Stimulated activated CD8-positive, alpha-beta memory T cell treated with anti-CD3 and anti-CD28 coated beads, Interleukin-7, amount 100 ng/mL, for 4 hours (primary cell): ENCODE data around the gene SLAMF9.

Source experiments
- DNase-seq, 2 donors: peaks; one replicate each; pipeline ENCODE4 v3.0.0-alpha.2; 2020; ENCODE audit warnings: low read depth in 2 of 2

The SLAMF9 gene

DNA sequence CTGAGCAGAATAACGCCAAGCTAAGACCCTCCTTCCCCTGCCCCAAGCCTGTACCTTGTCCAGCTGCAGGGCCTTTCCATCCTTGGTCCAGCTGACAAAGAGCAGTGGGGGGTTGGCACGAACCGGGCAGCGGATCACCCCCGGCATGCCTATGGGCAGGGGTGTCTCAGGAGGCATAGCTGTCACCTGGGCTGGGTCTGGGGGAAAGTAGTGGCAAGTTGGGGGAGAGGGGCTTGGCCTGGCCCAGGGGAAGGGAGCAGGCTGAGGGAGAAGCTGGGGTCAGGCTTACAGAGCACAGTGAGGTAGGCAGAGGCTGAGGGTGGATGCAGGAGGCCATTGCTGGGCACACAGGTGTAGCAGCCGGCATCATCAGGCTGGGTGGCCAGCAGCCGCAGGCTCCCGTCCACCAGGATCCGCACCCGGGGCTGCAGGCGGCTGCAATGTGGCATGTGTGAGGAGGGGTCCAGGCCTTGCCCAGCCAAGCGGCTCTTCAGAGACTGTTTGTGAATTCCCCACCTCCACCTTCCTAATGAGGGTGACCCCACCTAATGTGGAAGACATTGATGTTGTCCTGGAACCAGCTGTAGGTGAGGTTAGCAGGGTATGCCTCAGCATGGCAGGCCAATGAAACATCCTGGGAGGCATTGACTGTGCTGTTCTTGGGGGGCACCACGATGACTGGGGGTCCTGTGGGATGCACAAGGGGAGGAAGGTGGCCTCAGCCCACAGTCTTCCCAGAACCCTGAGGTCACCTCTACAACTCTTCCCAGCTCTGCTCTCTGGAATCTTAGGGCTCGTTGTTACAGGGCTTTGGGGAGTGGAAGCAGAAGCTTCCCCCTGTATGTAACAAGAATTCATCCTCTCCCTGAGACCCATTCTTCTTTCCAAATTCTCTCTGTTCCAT is 19.6 kb downstream of the SLAMF9 start:
- no peak for DNase-seq

DNA sequence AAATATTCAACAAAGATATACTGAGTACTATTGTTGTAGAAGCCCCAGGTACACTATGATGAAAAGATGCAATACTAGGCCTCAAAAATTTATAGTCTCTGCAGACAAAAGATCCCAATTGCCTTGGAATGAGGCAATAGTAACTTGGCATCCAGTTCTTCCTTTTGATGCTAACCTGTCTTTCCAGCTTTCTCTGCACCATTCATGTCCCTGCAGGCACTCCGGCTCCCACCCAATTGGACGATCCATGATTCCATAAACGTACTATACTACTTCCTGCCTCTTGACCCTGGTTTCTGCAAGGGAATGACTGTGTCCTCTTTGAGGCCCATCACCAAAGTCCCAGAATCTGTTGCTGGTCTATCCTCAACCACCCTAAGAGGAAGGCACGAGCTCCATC is 20.7 kb downstream of the SLAMF9 start:
- no peak for DNase-seq

DNA sequence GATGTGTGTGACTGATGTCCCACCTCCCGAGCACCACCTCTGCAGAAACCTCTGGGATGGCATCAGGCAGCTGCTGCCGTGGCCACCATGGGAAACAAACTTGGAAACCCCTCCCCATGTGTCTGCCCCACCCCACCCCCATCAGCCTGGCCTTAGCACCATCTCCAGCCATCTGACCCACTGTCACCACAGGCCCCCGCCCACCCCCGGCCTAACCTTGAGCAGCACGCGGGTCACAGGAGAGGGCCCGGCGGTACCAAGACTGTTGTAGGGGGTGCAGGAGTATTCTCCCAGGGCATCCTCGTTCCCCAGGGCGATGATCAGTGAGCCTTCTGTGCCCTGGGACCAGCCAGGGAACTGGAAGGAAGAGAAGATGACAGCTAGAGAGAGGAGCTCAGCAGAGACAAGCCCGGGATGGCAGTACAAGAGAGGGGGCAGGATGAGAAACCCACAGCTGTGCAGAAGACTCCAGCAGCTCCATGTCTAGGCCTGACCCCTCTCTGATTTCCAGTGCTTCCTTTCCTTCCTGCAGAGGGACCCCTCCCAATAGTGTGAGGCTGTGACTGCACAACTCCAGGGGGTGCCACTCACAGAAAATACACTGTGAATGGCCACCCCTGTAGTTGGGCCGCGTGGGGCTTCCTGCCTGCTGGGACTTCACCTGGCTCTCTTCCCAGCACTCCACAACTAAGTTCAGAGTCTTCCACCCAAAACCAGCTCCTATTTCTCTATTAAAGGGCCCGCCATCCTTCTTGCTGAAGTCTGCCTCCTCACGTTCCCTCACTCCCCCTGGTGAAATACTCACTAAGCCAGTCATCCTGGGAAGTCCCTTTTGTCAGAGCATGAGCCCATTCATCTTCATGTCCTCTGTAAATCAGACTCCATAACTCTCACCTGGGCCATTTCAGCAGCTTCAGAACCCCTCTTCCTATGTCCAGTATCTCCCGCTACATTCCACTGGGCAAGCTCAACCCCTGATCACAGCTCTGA is 21.4 kb downstream of the SLAMF9 start:
- DNase-seq: no peak

DNA sequence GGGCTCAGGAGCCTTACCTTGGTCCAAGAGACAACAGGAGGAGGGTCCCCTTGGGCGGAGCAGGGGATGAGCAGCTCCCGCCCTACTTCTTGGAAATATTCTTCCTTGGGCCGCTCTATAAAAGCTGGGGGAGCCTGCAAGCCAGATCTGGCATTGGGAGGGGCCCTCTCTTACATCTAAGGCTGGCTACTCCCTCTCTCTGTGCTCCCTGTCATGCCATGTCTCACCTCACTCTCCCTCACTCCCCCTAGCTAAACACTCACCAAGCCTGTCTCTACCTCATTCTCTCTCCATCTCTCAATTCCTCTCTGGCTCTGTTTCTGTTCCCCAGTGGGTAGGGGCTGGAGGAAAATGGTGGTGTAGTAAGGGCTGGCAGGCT is 22.3 kb downstream of the SLAMF9 start:
- no peak for DNase-seq

DNA sequence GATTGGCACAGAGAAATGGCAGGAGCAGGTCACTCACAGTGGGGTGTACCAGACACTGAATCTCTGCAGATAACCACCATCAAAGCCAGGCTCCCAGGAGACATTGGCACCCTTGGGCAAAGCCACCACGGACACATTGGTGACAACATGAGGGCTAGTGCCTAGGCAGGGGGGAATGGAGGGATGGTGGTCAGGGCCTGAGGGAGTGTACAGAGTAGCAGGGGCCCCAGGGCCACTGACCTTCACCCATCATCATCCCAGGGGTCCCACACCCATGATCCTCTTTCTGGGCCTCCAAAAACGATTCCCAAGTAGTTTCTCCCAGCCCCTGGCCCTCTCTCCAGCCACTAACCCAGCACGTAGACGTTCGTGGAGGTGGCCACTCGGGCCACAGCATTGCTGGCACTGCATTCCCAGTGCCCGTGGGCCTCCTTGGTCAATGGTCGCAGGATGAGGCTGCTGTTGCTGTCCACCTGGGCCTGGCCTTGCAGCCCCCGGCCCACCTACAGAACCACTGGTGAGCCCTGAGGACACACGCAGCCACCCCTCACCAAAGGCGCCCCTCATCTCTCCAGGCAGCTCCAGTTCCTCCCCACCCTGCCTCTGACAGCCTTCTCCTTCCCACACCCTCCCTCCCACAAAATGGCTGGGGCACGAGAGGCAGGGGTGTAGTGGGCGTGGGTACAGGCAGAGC is 22.8 kb downstream of the SLAMF9 start:
- no peak for DNase-seq

DNA sequence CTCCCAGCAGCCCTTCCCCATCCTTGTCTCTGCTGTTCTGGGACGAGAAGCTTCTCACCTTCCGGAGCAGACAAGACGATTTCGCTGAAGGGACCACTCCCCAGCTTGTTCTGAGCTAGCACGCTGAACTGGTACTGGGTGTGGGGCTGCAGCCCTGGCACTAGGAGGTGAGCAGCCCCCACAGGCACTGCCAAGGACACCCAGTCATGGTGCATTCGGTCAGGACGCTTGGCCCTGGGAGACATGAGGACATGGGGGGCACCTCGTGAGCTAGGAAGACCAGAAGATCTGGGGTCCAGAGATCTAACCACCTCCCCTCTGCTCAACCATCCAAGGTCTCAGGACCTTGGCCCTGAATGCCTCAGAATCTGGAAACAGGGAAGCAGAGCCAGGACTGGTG is 23.4 kb downstream of the SLAMF9 start:
- DNase-seq: no peak

DNA sequence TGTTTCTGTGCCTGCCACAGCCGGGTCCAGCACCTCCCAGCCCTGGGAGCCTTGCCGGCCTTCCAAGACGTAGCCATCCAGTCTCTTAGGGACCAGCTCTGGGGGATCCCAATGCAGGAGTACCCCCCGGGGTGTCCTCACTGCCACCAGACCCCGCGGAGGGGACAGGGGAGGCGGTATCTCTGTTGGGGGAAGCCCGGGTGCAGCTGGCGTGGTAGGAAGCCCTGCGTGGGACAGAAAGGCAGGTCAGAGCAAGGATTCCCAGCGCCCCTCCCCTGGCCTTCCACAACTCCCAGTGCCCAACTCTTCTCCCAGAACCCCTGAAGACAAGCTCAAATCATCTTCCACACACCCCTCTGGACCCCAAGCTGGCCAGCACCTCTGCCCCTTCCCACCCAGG is 23.8 kb downstream of the SLAMF9 start:
- no peak for DNase-seq

DNA sequence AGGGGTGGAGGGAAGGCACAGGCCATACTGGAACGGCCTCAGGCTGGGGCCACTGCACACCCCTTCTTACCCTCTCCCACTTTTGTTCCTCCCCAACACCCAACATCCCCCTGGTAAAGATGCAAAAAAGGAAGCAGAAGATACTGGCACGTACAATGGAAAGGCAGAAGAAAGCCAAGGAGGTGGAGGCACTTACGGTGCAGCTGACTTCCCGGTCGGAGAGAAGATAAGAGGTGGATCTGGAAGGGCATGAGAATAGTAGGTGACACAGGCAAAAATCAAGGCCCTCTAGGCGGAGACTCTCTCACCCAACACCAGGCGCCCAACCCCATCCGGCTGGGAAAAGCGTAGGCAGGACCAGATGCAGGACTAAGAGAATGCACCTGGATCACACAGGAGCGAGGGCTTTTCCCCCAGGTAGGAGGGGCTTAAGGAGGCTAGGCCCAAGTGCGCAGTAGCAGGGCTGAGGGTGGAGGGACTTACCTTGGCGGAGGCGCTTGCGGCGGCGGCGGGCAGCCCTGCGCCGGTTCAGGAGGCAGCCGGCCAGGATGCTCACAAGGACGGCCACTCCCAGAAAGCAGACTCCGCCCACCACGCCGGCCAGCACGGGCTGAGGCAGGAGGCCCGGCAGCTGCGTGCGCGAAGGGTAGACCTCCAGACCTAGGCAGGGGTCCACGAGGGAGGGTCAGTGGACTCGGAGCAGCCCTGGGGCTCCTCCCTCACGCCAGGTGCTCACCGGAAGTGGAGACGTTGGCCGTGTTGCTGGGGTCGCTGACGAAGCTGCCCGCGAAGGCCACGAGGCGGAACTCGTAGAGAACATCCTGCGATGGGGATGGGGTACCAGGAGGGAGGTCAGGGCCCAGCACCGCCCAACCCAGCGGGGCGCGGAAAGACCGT is 24.6 kb downstream of the SLAMF9 start:
- no peak for DNase-seq

DNA sequence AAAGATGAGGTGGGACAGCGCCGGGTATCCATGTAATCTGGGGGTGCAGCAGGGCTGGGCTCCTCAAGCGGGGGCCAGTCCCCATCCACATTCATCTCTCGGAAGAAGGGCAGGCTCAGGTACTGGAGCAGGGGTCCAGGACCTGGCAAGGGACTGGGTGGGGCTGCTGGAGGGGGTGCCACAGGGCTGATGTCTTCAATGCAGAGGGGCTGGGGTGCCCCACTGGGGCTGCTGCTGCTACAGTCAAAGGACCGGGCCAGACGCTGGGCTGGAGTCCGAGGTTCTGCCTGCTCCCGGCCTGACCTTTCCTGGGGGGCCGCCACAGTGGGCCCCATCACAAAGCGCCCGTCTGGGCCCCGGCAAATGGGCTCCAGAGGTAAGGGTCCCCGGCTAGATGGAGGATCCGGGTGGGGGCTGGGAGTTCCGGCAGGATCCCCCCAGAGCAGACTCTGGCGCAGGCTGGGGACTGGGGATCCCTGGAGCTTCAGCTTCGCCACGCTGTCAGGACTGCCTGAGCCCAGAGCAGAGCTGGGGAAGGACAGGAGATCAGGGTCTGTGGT is 25.5 kb downstream of the SLAMF9 start:
- no peak for DNase-seq

DNA sequence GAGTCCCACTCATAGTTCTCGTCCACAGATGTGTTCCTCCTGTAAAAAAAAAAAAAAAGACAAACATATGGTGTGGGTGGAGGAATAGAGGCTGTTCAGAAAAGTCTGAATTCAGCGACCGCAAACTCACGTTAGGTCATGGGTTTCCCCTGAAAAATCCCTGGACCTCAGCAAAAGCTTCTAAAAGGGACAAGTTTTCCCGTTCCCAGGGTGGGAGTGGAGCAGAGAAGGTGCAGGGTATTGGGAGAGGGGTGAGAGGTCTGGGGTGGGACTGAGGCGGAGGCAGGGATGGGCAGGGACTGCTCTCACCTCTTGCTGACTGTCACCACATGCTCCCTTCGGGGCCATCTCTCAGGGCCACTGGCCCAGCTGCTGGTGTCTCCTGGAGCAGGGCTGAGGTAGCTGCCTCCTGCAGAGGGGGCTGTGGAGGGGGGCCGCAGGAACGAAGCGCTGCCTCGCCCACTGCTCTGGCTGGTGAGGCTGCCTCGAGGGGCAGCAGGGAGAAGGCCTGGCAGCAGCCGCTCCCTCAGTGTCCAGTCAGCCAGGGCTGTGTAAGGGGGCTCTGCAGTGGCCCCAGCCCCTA is 26.1 kb downstream of the SLAMF9 start:
- no peak for DNase-seq

DNA sequence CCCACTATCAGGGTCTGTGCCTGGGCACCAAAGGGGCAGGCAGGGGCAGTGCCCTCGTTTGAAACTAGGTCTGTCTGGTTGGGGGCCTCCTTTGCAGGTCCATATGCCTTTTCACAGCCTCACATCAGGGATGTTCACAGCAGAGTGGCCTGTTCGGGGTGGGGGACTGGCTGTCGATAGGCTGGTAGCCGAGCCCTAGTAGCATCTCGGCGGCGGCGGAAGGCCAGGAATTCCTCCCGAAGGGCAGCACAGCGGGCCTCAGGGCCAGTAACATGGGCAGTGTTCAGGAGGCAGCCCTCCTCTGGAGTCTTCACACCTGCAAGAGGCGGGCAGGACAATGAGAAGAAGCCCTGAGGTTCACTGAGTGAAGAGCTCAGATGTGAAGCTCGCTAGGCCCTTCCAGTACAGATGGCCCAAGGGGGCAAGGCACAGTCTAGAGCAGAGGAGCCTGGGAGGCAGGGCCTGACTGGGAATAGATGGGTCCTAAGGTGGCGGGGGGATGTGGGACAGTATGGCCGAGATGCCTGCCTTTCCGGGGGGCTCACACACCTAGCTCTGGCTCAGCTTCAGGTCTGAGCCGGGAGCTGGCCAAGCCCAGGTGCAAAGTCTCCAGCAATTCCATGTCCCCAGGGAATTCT is 26.7 kb downstream of the SLAMF9 start:
- no peak for DNase-seq

DNA sequence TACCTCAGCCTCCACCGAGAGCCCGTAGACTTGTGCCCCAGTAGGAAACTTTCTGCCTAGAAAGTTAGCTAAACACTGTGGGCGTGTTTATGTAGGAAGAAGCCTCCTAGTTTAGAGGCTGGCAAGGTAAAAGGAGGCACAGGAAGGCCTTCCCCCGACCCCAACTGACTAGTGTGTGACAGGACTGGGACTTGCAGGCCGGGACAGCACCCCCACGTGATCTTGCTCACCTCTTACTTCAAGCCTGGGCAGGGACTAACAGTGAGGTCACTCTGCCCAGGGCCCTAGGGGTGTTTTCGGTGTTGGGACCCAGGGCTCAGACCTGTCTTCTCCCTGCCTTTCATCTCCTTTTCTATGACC is 28.3 kb downstream of the SLAMF9 start:
- DNase-seq: no peak

DNA sequence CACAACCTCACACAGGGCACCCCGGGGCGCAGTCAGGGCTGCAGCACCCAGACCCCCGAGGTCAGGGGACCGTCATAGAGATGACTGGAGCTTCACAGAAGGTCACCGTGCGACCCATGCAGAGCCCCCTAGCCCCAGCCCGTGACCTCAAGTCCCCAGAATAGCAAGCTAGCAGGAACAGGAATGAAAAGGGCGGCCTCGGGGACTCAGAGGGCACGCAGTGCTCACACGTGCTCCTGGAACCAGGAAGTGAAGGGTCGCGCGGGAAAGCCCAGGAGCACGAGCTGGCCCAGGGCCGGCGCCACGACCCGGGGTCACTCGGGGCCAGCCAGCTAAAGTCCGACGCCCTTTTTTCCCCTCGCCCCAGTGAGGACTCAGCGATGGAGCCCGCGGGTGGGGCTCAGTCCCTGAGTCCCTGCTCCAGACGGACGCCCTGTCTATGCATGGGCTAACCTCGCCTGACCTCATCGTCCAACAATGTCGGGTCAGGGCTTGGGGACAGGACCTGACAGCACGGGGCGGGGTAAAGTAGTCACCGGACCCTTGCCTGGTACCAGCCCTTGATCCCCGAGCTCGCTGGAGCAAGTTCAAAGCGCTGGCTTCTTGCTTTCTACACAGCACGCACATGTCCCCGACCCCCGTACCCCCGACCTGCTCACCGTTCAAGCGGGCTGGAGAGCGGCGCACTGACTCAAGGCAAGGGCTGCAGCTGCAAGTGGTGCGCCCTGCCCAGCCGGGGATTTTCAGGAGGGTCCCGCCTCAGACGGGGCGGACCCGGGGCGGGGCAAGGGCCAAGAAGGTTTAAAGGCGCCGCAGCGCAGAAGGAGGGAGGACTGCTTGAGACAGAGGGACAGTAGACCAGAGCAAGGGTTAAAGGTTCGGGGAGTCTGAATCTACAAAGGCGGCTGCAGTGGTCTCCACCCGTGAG is 29.0 kb downstream of the SLAMF9 start, which contains the start of gene TAGLN2:
Gene TAGLN2 (minus strand): TSS at position 717 of the 928 bp plus-strand sequence. CDS start 4,998 bp downstream, outside the sequence.
- DNase-seq: peak; percentile 79 to 89

DNA sequence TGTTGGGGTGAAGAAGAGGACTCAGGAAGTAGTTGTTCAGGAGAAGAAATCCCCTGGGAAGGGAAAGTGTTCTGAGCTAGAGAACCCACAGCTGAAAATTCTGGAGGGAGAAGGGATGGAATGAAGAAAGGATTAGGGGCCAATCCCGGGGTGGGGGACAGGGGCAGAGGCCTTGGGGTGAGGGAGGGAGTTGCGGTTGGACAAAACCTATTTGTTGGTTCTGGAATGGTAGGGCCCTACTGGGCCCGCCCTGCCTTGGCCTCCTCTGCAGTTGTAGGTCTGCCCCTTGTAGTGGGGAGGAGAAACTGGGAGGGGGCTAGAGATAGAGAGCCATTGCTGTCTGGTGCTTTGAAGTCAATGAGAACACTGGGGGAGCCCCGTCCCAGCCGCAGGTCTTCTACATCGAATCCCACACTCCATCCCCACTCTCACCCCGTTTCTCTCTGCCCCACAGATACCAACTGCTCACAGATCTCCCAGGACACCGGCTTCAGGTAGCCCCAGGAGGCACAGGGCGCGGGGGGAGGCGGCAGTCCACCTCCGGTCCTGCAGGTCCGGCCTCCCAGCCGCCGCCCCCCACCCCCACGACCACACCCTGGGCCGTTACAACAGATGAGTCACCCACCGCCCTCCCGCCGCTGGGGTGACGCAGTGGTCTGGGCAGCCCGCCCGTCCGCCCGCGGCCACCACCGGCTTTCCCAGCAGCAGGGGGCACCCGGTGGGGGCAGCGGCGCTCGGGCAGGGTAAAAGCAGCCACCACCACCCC is 29.8 kb downstream of the SLAMF9 start:
- DNase-seq: peak; percentile 21 to 66

DNA sequence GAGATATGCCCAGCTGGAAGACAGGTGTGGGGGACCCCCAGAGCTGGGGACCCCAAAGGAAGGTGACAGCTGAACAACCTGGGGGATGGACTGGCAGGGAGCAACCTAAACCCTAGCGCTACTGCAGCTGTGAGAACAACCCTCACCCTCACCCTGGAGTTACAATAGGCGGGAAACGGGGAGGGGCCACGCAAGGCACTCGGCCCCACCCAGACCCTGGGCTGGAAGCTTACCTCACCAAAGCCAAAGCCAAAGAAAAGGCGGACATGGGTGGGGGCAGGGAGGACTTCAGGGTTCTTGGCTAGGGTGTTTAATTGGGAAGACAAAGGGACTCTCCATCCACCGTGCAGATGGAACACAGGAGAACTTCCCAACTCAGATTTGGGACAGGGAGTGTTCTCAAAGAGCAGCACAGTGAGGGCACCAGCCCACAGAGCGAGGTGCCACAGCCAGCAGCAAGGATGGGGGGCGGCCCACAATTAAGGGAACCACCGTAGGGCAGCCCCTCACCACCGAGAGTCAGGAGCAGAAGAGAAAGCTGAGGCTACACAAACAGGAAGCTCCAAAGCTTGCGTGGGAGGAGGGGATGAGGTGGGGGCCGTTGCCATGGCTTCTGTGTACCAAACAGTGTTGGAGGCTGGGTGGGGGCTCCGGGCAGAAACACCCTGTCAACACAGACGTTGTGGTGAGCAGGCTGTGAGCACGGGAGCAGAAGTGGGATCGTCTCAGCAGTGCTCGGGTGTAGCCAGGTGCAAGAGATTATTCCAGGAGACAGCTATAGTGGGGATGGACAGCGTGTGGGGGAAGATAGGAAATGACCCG is 30.6 kb downstream of the SLAMF9 start:
- DNase-seq: peak; percentile 75 to 77

DNA sequence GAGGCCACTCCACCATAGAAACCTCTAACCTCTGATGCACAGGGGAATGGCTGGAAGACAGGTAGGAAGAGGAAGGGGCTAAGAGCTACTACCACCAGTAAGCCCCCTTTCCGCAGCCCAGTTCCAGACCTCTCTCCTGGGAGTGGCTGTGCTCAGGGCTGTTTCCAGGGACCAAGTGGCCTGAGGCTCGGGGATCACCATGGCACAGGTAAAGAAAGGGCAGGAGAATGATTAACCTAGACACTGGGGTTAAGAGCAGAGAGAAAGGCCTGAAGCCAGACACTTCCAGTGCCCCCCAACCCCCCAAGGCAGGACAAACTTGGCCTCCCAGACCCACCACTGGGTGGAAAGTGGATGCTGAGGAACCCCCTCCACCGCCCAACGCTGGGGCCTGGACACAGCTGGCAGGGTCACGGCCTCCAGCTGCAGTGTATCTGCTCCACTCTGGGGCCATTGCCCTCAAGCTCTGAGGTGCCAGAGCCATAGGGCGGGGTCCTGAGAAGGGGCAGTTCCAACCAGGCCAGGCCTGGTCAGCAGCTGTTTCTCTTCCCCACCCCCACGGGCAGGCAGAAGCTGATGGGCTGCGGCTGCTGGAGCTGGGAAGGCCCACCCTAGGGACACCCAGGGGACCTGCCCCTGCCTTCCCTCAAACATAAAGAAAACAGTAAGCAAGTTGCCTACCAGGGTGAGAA is 31.4 kb downstream of the SLAMF9 start:
- no peak for DNase-seq
